Liver (tissue), 3 donors: ENCODE results near the gene CAMK2N2.

Experiments used
- ATF3 ChIP-seq: IDR thresholded peaks from 2 replicates; pipeline ENCODE4 v1.6.1; 2016; ENCODE audit warnings: antibody characterized with exemption
- CTCF ChIP-seq: fragments of 150-350 bp; IDR thresholded peaks from 2 replicates; pipeline ENCODE4 v1.5.1; 2017; ENCODE audit warnings: improper control_type of control experiment, low read depth, low read length; ENCODE audit not compliant: missing input control
- FOXA1 ChIP-seq: IDR thresholded peaks from 2 replicates; pipeline ENCODE4 v1.6.1; 2016; ENCODE audit warnings: antibody characterized with exemption
- GABPA ChIP-seq, 2 donors: IDR thresholded peaks in 1 of 2; conservative IDR thresholded peaks in 1 of 2; 2 replicates each; pipeline ENCODE4 v1.6.1; 2016; ENCODE audit warnings: antibody characterized with exemption in 2 of 2, mild to moderate bottlenecking in 1 of 2, moderate library complexity in 1 of 2
- HNF4A ChIP-seq, 2 donors: conservative IDR thresholded peaks; 2 replicates each; pipeline ENCODE4 v1.6.1; 2016; ENCODE audit warnings: antibody characterized with exemption in 2 of 2, mild to moderate bottlenecking in 2 of 2
- HNF4G ChIP-seq: IDR thresholded peaks from 2 replicates; pipeline ENCODE4 v1.6.1; 2016; ENCODE audit warnings: antibody characterized with exemption
- MAX ChIP-seq: IDR thresholded peaks from 2 replicates; pipeline ENCODE4 v1.6.1; 2016; ENCODE audit warnings: antibody characterized with exemption
- RAD21 ChIP-seq, 2 donors: IDR thresholded peaks; 2 replicates each; pipeline ENCODE4 v1.6.1; 2016; ENCODE audit warnings: antibody characterized with exemption in 2 of 2, mild to moderate bottlenecking in 2 of 2
- REST ChIP-seq: IDR thresholded peaks from 2 replicates; pipeline ENCODE4 v1.6.1; 2016; ENCODE audit warnings: antibody characterized with exemption, mild to moderate bottlenecking
- RXRA ChIP-seq, 2 donors: IDR thresholded peaks; 2 replicates each; pipeline ENCODE4 v1.6.1; 2017 to 2018; ENCODE audit warnings: antibody characterized with exemption in 2 of 2, mild to moderate bottlenecking in 1 of 2
- TAF1 ChIP-seq: conservative IDR thresholded peaks from 2 replicates; pipeline ENCODE4 v1.6.1; 2016; ENCODE audit warnings: antibody characterized with exemption, mild to moderate bottlenecking
- YY1 ChIP-seq: IDR thresholded peaks from 2 replicates; pipeline ENCODE4 v1.6.1; 2016; ENCODE audit warnings: antibody characterized with exemption, mild to moderate bottlenecking
- ZBTB33 ChIP-seq: IDR thresholded peaks from 2 replicates; pipeline ENCODE4 v1.6.1; 2016; ENCODE audit warnings: antibody characterized with exemption
- donor health status: healthy.
- donor health status: healthy.

GRCh38 chr3:184259396-184259877 lies 1.9 kb downstream of the CAMK2N2 start:
- TF ChIP-seq ZBTB33: no peak
- TF ChIP-seq CTCF: no peak
- no peak for TF ChIP-seq FOXA1
- TF ChIP-seq MAX: no peak
- no peak for TF ChIP-seq HNF4G
- TF ChIP-seq RAD21 (IDR thresholded peaks at IDR 0.05): no peak
- no peak for TF ChIP-seq REST
- no peak for TF ChIP-seq GABPA (IDR thresholded peaks at IDR 0.05 in 1 of 2, conservative IDR thresholded peaks at IDR 0.05 in 1 of 2)
- TF ChIP-seq ATF3: no peak
- TF ChIP-seq TAF1: no peak
- TF ChIP-seq HNF4A (conservative IDR thresholded peaks at IDR 0.05): no peak
- TF ChIP-seq YY1: no peak
- TF ChIP-seq RXRA (IDR thresholded peaks at IDR 0.05): no peak
